Measurements from ENCODE around the gene TRIM67. TPM values are rescaled to one million over a fixed set of nuclear protein-coding genes. Genes with fewer than 3 reads are reported as not detected.
"Not testable (repeated sequence)": the region's sequence is repeated elsewhere in the genome, so short reads cannot be mapped to it uniquely, and the experiment has no call there.

The TRIM67 gene
- total RNA-seq, 2 experiments from 2014 or later: not detected

GRCh38 chr1:231207437-231207836 lies 45.6 kb downstream of the TRIM67 start:
- ChIA-PET CTCF (interaction anchor here (0.6 to 1.3 kb wide), 3 partner anchors 8 to 140 kb away, joined by 3 to 6 read pairs (median 4); no protein-coding TSS in a partner anchor), POLR2A (no interaction called here)
- Mint-ChIP-seq H3K9me3 (no peaks in the 10 kb centered on the region), H3K4me1 (peaks cover 13% of the 10 kb centered on the region), H3K27ac (no peak overlapping the region), H3K4me3 (no peak overlapping the region), H3K36me3 (ENCODE audit: low read depth) (no peaks in the 10 kb centered on the region), H3K27me3 (peaks cover 3% of the 10 kb centered on the region)
- no peak for DNase-seq

GRCh38 chr1:231208980-231209379 lies 47.1 kb downstream of the TRIM67 start:
- CTCF ChIA-PET: no interaction called here
- no peak overlapping the region for H3K27ac Mint-ChIP-seq
- no peak for DNase-seq
- no peak overlapping the region for H3K4me3 Mint-ChIP-seq
- POLR2A ChIA-PET: no interaction called here
- H3K27me3 Mint-ChIP-seq: peaks cover under 1% of the 10 kb centered on the region
- no peaks in the 10 kb centered on the region for H3K9me3 Mint-ChIP-seq
- peaks cover 8% of the 10 kb centered on the region for H3K4me1 Mint-ChIP-seq
- no peaks in the 10 kb centered on the region for H3K36me3 Mint-ChIP-seq (ENCODE audit: low read depth)

- Mint-ChIP-seq H3K9me3 (no peaks in the 10 kb centered on the region), H3K27me3 (peaks cover 1% of the 10 kb centered on the region), H3K36me3 (ENCODE audit: low read depth) (no peaks in the 10 kb centered on the region), H3K4me3 (no peak overlapping the region), H3K4me1 (peaks cover 8% of the 10 kb centered on the region), H3K27ac (no peak overlapping the region)
- ChIA-PET POLR2A (no interaction called here), CTCF (interaction anchor here (1.2 to 1.3 kb wide), 2 partner anchors 33 to 39 kb away, joined by 3 to 4 read pairs; no protein-coding TSS in a partner anchor)
- DNase-seq: no peak
Observed at GRCh38 chr1:231209531-231209930, 47.7 kb downstream of the TRIM67 start.

- ChIA-PET CTCF (interaction anchor here (0.9 to 1.5 kb wide), 5 partner anchors 14 to 356 kb away, joined by 3 to 4 read pairs (median 3); no protein-coding TSS in a partner anchor), POLR2A (no interaction called here)
- no peaks in the 10 kb centered on the region for H3K36me3 Mint-ChIP-seq (ENCODE audit: low read depth)
- H3K27me3 Mint-ChIP-seq: peaks cover 1% of the 10 kb centered on the region
- no peak for DNase-seq
- no peak overlapping the region for H3K27ac Mint-ChIP-seq
- peaks cover 8% of the 10 kb centered on the region for H3K4me1 Mint-ChIP-seq
- H3K4me3 Mint-ChIP-seq: no peak overlapping the region
- no peaks in the 10 kb centered on the region for H3K9me3 Mint-ChIP-seq
Observed at GRCh38 chr1:231210126-231210525, 48.3 kb downstream of the TRIM67 start.

GRCh38 chr1:231211005-231211857 lies 49.4 kb downstream of the TRIM67 start:
- ChIA-PET POLR2A (no interaction called here), CTCF (interaction anchor here (0.8 to 1.5 kb wide), 6 partner anchors 13 to 357 kb away, joined by 3 to 4 read pairs (median 3); no protein-coding TSS in a partner anchor)
- Mint-ChIP-seq H3K4me1 (peaks cover 11% of the 10 kb centered on the region), H3K4me3 (peak overlapping the region; percentile 71), H3K36me3 (ENCODE audit: low read depth) (no peaks in the 10 kb centered on the region), H3K27me3 (peaks cover 5% of the 10 kb centered on the region), H3K9me3 (no peaks in the 10 kb centered on the region), H3K27ac (no peak overlapping the region)
- DNase-seq: peak; percentile 89

- H3K9me3 Mint-ChIP-seq; H3K27me3 Mint-ChIP-seq; H3K36me3 Mint-ChIP-seq (ENCODE audit: low read depth); CTCF ChIA-PET; DNase-seq; H3K4me3 Mint-ChIP-seq; H3K27ac Mint-ChIP-seq; POLR2A ChIA-PET: not testable (repeated sequence)
- peaks cover 11% of the 10 kb centered on the region for H3K4me1 Mint-ChIP-seq
Observed at GRCh38 chr1:231212301-231212700, 50.4 kb downstream of the TRIM67 start.

GRCh38 chr1:231213831-231214573 lies 52.1 kb downstream of the TRIM67 start:
- H3K4me3 Mint-ChIP-seq: no peak overlapping the region
- CTCF ChIA-PET: interaction anchor here (1.0 kb wide), 1 partner anchor 16 kb away, joined by 3 read pairs; no protein-coding TSS in a partner anchor

GRCh38 chr1:231214918-231215680 lies 53.2 kb downstream of the TRIM67 start:
- DNase-seq: no peak
- H3K4me3 Mint-ChIP-seq: no peak overlapping the region
- H3K27ac Mint-ChIP-seq: no peak overlapping the region
- peaks cover 5% of the 10 kb centered on the region for H3K27me3 Mint-ChIP-seq
- ChIA-PET CTCF (interaction anchor here (0.7 to 1.5 kb wide), 5 partner anchors 8 to 396 kb away, joined by 3 to 6 read pairs (median 3); no protein-coding TSS in a partner anchor), POLR2A (no interaction called here)
- peaks cover 11% of the 10 kb centered on the region for H3K4me1 Mint-ChIP-seq
- no peaks in the 10 kb centered on the region for H3K36me3 Mint-ChIP-seq (ENCODE audit: low read depth)
- no peaks in the 10 kb centered on the region for H3K9me3 Mint-ChIP-seq

More at GRCh38 chr1:231213831-231214573, 52.1 kb downstream of the TRIM67 start:
- Mint-ChIP-seq H3K27me3 (peaks cover 5% of the 10 kb centered on the region), H3K36me3 (ENCODE audit: low read depth) (no peaks in the 10 kb centered on the region), H3K4me1 (peaks cover 11% of the 10 kb centered on the region), H3K27ac (no peak overlapping the region), H3K9me3 (no peaks in the 10 kb centered on the region)
- POLR2A ChIA-PET: no interaction called here
- DNase-seq: no peak

GRCh38 chr1:231215681-231216385 lies 54.0 kb downstream of the TRIM67 start:
- Mint-ChIP-seq H3K4me3 (no peak overlapping the region), H3K27ac (no peak overlapping the region), H3K9me3 (no peaks in the 10 kb centered on the region), H3K27me3 (peaks cover 5% of the 10 kb centered on the region), H3K36me3 (ENCODE audit: low read depth) (no peaks in the 10 kb centered on the region), H3K4me1 (peaks cover 11% of the 10 kb centered on the region)
- POLR2A ChIA-PET: no interaction called here
- DNase-seq: no peak
- CTCF ChIA-PET: interaction anchor here (1.3 to 1.5 kb wide), 3 partner anchors 9 to 13 kb away, joined by 3 to 6 read pairs (median 3); no protein-coding TSS in a partner anchor

GRCh38 chr1:231216498-231216897 lies 54.6 kb downstream of the TRIM67 start:
- DNase-seq: no peak

GRCh38 chr1:231217056-231217455 lies 55.2 kb downstream of the TRIM67 start:
- POLR2A ChIA-PET: no interaction called here
- Mint-ChIP-seq H3K27ac (no peak overlapping the region), H3K27me3 (peaks cover 5% of the 10 kb centered on the region), H3K4me3 (no peak overlapping the region), H3K4me1 (peaks cover 3% of the 10 kb centered on the region), H3K9me3 (no peaks in the 10 kb centered on the region), H3K36me3 (ENCODE audit: low read depth) (no peaks in the 10 kb centered on the region)
- DNase-seq: no peak
- CTCF ChIA-PET: interaction anchor here (0.8 to 1.2 kb wide), 2 partner anchors 11 to 23 kb away, joined by 3 to 5 read pairs; no protein-coding TSS in a partner anchor

More at GRCh38 chr1:231216498-231216897, 54.6 kb downstream of the TRIM67 start:
- Mint-ChIP-seq H3K4me1 (peaks cover 6% of the 10 kb centered on the region), H3K4me3 (no peak overlapping the region), H3K27me3 (peaks cover 5% of the 10 kb centered on the region), H3K36me3 (ENCODE audit: low read depth) (no peaks in the 10 kb centered on the region), H3K9me3 (no peaks in the 10 kb centered on the region), H3K27ac (no peak overlapping the region)
- CTCF ChIA-PET: interaction anchor here (1.2 to 1.5 kb wide), 2 partner anchors 9 to 11 kb away, joined by 5 to 6 read pairs; no protein-coding TSS in a partner anchor
- POLR2A ChIA-PET: no interaction called here

GRCh38 chr1:231218078-231218477 lies 56.2 kb downstream of the TRIM67 start:
- Mint-ChIP-seq H3K36me3 (ENCODE audit: low read depth) (peaks cover 5% of the 10 kb centered on the region), H3K4me1 (peaks cover 3% of the 10 kb centered on the region), H3K27me3 (peaks cover 5% of the 10 kb centered on the region), H3K4me3 (no peak overlapping the region), H3K27ac (no peak overlapping the region), H3K9me3 (no peaks in the 10 kb centered on the region)
- CTCF ChIA-PET: interaction anchor here (1.3 kb wide), 1 partner anchor 9 kb away, joined by 3 read pairs; no protein-coding TSS in a partner anchor
- no peak for DNase-seq
- POLR2A ChIA-PET: no interaction called here

Data from activated CD4-positive, alpha-beta T cell treated with anti-CD3 and anti-CD28 coated beads, Interleukin-2, amount 10 ng/mL, durations not matched to agents 7 days and 5 days (primary cell).